IMR-90 (cell line): ENCODE data around the gene TEAD2. TPM values are rescaled to one million over a fixed set of nuclear protein-coding genes. Genes with fewer than 3 reads are reported as not detected.

Experiments
- ATAC-seq: fragments of 200-7000 bp; cut with Tn5 transposase; 2 replicates; pipeline ENCODE4 v1.9.1; 2020; ENCODE audit warnings: low read depth, mild to moderate bottlenecking, moderate library complexity
- BruUV-seq: library from RNA; stranded (reverse); fragments of 400-500 nt; replicated peaks from 2 replicates; lab custom pipeline; 2021; lab: Mats Ljungman, UMichigan
- CTCF ChIA-PET: fragments of 300-600 bp; formaldehyde crosslinking; extraction: SDS; loops from one replicate; lab custom pipeline; 2021; ENCODE audit warnings: antibody characterized with exemption; lab: Yijun Ruan, JAX
- POLR2A ChIA-PET: fragments of 300-600 bp; sonication (Branson Sonifier 250); formaldehyde crosslinking; loops from one replicate; lab custom pipeline; 2022; ENCODE audit warnings: antibody characterized with exemption; ENCODE audit not compliant: unreplicated experiment; lab: Charles Lee
- DNase-seq: peaks from one replicate; pipeline ENCODE4 v3.0.0; 2013
- H2AFZ ChIP-seq: replicated peaks from 2 replicates; pipeline ENCODE3; 2013; ENCODE audit warnings: low read length, mild to moderate bottlenecking; ENCODE audit not compliant: poor library complexity
- H2AK5ac ChIP-seq: 2 replicates; pipeline ENCODE4 v1.6.1; 2013; ENCODE audit warnings: low read depth, low read length, inconsistent platforms
- H2AK9ac ChIP-seq: replicated peaks from 2 replicates; pipeline ENCODE3; 2013; ENCODE audit warnings: mild to moderate bottlenecking, low read depth, low read length, moderate library complexity; ENCODE audit not compliant: poor library complexity
- H2BK120ac ChIP-seq: 2 replicates; pipeline ENCODE4 v1.6.1; 2013; ENCODE audit warnings: low read depth, low read length, inconsistent platforms
- H2BK15ac ChIP-seq: 3 replicates; pipeline ENCODE4 v1.6.1; 2013; ENCODE audit warnings: low read depth, low read length, inconsistent platforms
- H2BK20ac ChIP-seq: 2 replicates; pipeline ENCODE4 v1.6.1; 2013; ENCODE audit warnings: low read depth, mild to moderate bottlenecking, inconsistent platforms, low read length, moderate library complexity
- H2BK5ac ChIP-seq: 2 replicates; pipeline ENCODE4 v1.6.1; 2013; ENCODE audit warnings: mild to moderate bottlenecking, low read depth, low read length, inconsistent platforms; ENCODE audit not compliant: poor library complexity, severe bottlenecking
- H3K14ac ChIP-seq: replicated peaks from 2 replicates; pipeline ENCODE4 v1.6.1; 2013; ENCODE audit warnings: low read depth, low read length, inconsistent platforms
- H3K18ac ChIP-seq: 2 replicates; pipeline ENCODE4 v1.6.1; 2013; ENCODE audit warnings: low read depth, low read length, control low read depth
- H3K23ac ChIP-seq: 2 replicates; pipeline ENCODE4 v1.6.1; 2013; ENCODE audit warnings: low read depth, low read length, inconsistent platforms
- H3K27ac ChIP-seq: 2 replicates; pipeline ENCODE4 v1.5.1; 2013; ENCODE audit warnings: mild to moderate bottlenecking, control low read depth, low read length; ENCODE audit not compliant: insufficient read depth
- H3K27me3 ChIP-seq: 2 replicates; pipeline ENCODE4 v1.6.1; 2013; ENCODE audit warnings: low read length; ENCODE audit not compliant: control insufficient read depth, insufficient read depth
- H3K36me3 ChIP-seq: 2 replicates; pipeline ENCODE4 v1.6.1; 2013; ENCODE audit warnings: low read length, mixed read lengths; ENCODE audit not compliant: control insufficient read depth, insufficient read depth
- H3K4ac ChIP-seq: 2 replicates; pipeline ENCODE4 v1.6.1; 2013; ENCODE audit warnings: low read depth, low read length, inconsistent platforms
- H3K4me1 ChIP-seq: 2 replicates; pipeline ENCODE4 v1.6.1; 2013; ENCODE audit warnings: low read length, mixed read lengths; ENCODE audit not compliant: control insufficient read depth, insufficient read depth
- H3K4me2 ChIP-seq: 2 replicates; pipeline ENCODE4 v1.6.1; 2013; ENCODE audit warnings: low read depth, mild to moderate bottlenecking, control low read depth, low read length, moderate library complexity
- H3K4me3 ChIP-seq: 2 replicates; pipeline ENCODE4 v1.5.1; 2013; ENCODE audit warnings: low read depth, mild to moderate bottlenecking, control low read depth, low read length, moderate library complexity; ENCODE audit not compliant: insufficient read depth
- H3K56ac ChIP-seq: 2 replicates; pipeline ENCODE4 v1.6.1; 2013; ENCODE audit warnings: low read length, inconsistent platforms; ENCODE audit not compliant: insufficient read depth; ENCODE audit errors: extremely low read depth
- H3K79me1 ChIP-seq, 2 experiments: 2 replicates each; pipeline ENCODE4 v1.6.1; 2013; ENCODE audit warnings: low read length in 2 of 2, inconsistent platforms in 1 of 2, low read depth in 1 of 2
- H3K9ac ChIP-seq: 2 replicates; pipeline ENCODE4 v1.6.1; 2013; ENCODE audit warnings: low read depth, low read length, control low read depth
- H3K9me1 ChIP-seq: 2 replicates; pipeline ENCODE4 v1.6.1; 2013; ENCODE audit warnings: low read length, inconsistent platforms; ENCODE audit not compliant: insufficient read depth
- H3K9me3 ChIP-seq: 2 replicates; pipeline ENCODE4 v1.6.1; 2013; ENCODE audit warnings: low read length; ENCODE audit not compliant: control insufficient read depth, insufficient read depth
- H4K20me1 ChIP-seq: 2 replicates; pipeline ENCODE4 v1.6.1; 2013; ENCODE audit warnings: low read length, inconsistent platforms; ENCODE audit not compliant: insufficient read depth
- H4K5ac ChIP-seq: 2 replicates; pipeline ENCODE4 v1.6.1; 2013; ENCODE audit warnings: mild to moderate bottlenecking, low read depth, low read length, control low read depth
- H4K8ac ChIP-seq, 2 experiments: 2 replicates each; pipeline ENCODE4 v1.6.1; 2013; ENCODE audit warnings: low read depth in 2 of 2, low read length in 2 of 2, control low read depth in 1 of 2, inconsistent platforms in 1 of 2
- H4K91ac ChIP-seq: 2 replicates; pipeline ENCODE4 v1.6.1; 2013; ENCODE audit warnings: low read depth, low read length, inconsistent platforms; ENCODE audit not compliant: insufficient read depth
- BHLHE40 ChIP-seq: fragments of 150-350 bp; IDR thresholded peaks from 2 replicates; pipeline ENCODE4 v1.6.1; 2016; ENCODE audit warnings: mild to moderate bottlenecking, low read depth, low read length
- CTCF ChIP-seq: conservative IDR thresholded peaks from 2 replicates; pipeline ENCODE4 v1.5.1; 2012; ENCODE audit warnings: mild to moderate bottlenecking, low read depth, low read length, improper control_type of control experiment
- ELK1 ChIP-seq: fragments of 150-350 bp; IDR thresholded peaks from 2 replicates; pipeline ENCODE4 v1.6.1; 2016; ENCODE audit warnings: low read depth, mild to moderate bottlenecking, low read length, moderate library complexity, borderline replicate concordance
- MAFK ChIP-seq: IDR thresholded peaks from 2 replicates; pipeline ENCODE4 v1.6.1; 2012; ENCODE audit warnings: low read depth, low read length, improper control_type of control experiment
- MXI1 ChIP-seq: IDR thresholded peaks from 2 replicates; pipeline ENCODE4 v1.6.1; 2012; ENCODE audit warnings: low read depth, mild to moderate bottlenecking, low read length, moderate library complexity, borderline replicate concordance
- NFE2L2 ChIP-seq: fragments of 150-350 bp; IDR thresholded peaks from 2 replicates; pipeline ENCODE4 v1.6.1; 2016; ENCODE audit warnings: low read depth, mild to moderate bottlenecking, low read length
- POLR2A ChIP-seq: IDR thresholded peaks from 2 replicates; pipeline ENCODE4 v1.6.1; 2012; ENCODE audit warnings: mild to moderate bottlenecking, low read depth, low read length
- RAD21 ChIP-seq: IDR thresholded peaks from 2 replicates; pipeline ENCODE4 v1.6.1; 2012; ENCODE audit warnings: low read length, improper control_type of control experiment
- RFX5 ChIP-seq: IDR thresholded peaks from 2 replicates; pipeline ENCODE4 v1.8.0; 2012; ENCODE audit warnings: low read depth, mild to moderate bottlenecking, low read length, moderate library complexity
- SMC3 ChIP-seq: fragments of 150-350 bp; IDR thresholded peaks from 2 replicates; pipeline ENCODE4 v1.6.1; 2016; ENCODE audit warnings: low read depth, mild to moderate bottlenecking, antibody characterized with exemption, low read length, moderate library complexity
- USF2 ChIP-seq: fragments of 150-350 bp; IDR thresholded peaks from 2 replicates; pipeline ENCODE4 v1.6.1; 2017; ENCODE audit warnings: mild to moderate bottlenecking, antibody characterized with exemption, low read length, low read depth
- WGBS, 2 experiments: methylation state at CpG; one replicate each; pipeline versions ENCODE4 v1.1.5 to v1.1.7; 2013; ENCODE audit warnings: missing lambda C conversion rate in 2 of 2; ENCODE audit not compliant: insufficient read length in 1 of 2; ENCODE audit errors: extremely low coverage in 2 of 2; 5-methylcytosine and 5-hydroxymethylcytosine counted together
- dilution Hi-C: fragments of 300-500 bp; cut with HindIII; formaldehyde crosslinking; loops from one replicate; pipeline ENCODE4 v1.14.3; 2018; ENCODE audit warnings: low sequenced_read_pairs; ENCODE audit not compliant: unreplicated experiment
- in situ Hi-C: fragments of 300-500 bp; cut with MboI; formaldehyde crosslinking; loops from 3 replicates; pipeline ENCODE4 v1.14.3; 2019; ENCODE audit warnings: low sequenced_read_pairs, inconsistent platforms, mixed read lengths
- intact Hi-C: fragments of 100-400 bp; cut with micrococcal nuclease; formaldehyde crosslinking; loops from 2 replicates; pipeline ENCODE4 v1.10.0; 2022
- polyA plus RNA-seq, 3 experiments: library from polyadenylated mRNA; depleted of rRNA; stranded (reverse); fragments of >200 nt; gene quantifications; 2 replicates each; pipeline ENCODE4 v1.2.3, GENCODE V29; 2012; ENCODE audit warnings: low replicate concordance in 1 of 3
- total RNA-seq: library from RNA; depleted of rRNA; stranded (reverse); fragments of >200 nt; gene quantifications from 2 replicates; pipeline ENCODE4 v1.2.3, GENCODE V29; 2012

TEAD2 gene
- total and polyA plus RNA-seq, 2 of the 4 experiments (the other 2 are of a cell fraction), result 30.8 to 33.6 TPM

- in situ Hi-C loops, result no loop called here
- WGBS, 2 experiments, result no CpG with 5 or more reads among the region's 1 CpG
- POLR2A ChIA-PET, result no interaction called here
These were observed 47.1 kb downstream of the TEAD2 start for GRCh38 chr19:49315111-49315510.

More at GRCh38 chr19:49315111-49315510, 47.1 kb downstream of the TEAD2 start:
- TF ChIP-seq USF2, result no peak
- TF ChIP-seq MAFK, result no peak
- TF ChIP-seq MXI1, result no peak
- TF ChIP-seq POLR2A, result no peak
- TF ChIP-seq ELK1, result no peak
- no peak for TF ChIP-seq NFE2L2
- TF ChIP-seq RFX5, result no peak
- no peak for TF ChIP-seq RAD21
- TF ChIP-seq SMC3, result no peak
- TF ChIP-seq BHLHE40, result no peak
- no peak for TF ChIP-seq CTCF
- no peak overlapping the region for H2AFZ ChIP-seq
- H4K20me1 ChIP-seq, result no peaks in the 10 kb centered on the region
- intact Hi-C loops (no loop called here), dilution Hi-C loops (no loop called here)
- no peak overlapping the region for H3K18ac ChIP-seq
- no peaks in the 10 kb centered on the region for H3K27me3 ChIP-seq
- H3K4me2 ChIP-seq, result no peak overlapping the region
- H4K91ac ChIP-seq, result no peak overlapping the region
- H2AK9ac ChIP-seq, result no peak overlapping the region
- ATAC-seq (no peak), DNase-seq (no peak)
- H3K27ac ChIP-seq, result no peak overlapping the region
- no TSS peak for BruUV-seq
- H3K79me1 ChIP-seq, result no peaks in the 10 kb centered on the region
- no peak overlapping the region for H3K23ac ChIP-seq
- no peak overlapping the region for H2BK20ac ChIP-seq
- H4K8ac ChIP-seq, result no peak overlapping the region
- no peak overlapping the region for H3K4ac ChIP-seq
- no peak overlapping the region for H4K5ac ChIP-seq
- H3K4me1 ChIP-seq, result no peaks in the 10 kb centered on the region
- H2BK120ac ChIP-seq, result no peak overlapping the region
- CTCF ChIA-PET, result interaction anchor here (1.3 kb wide), 1 partner anchor 13 kb away, joined by 4 read pairs; no protein-coding TSS in a partner anchor
- no peak overlapping the region for H3K4me3 ChIP-seq
- no peaks in the 10 kb centered on the region for H3K9me1 ChIP-seq
- H2AK5ac ChIP-seq, result no peak overlapping the region
- no peak overlapping the region for H2BK15ac ChIP-seq
- no peak overlapping the region for H2BK5ac ChIP-seq
- H3K56ac ChIP-seq, result no peak overlapping the region
- peaks cover 5% of the 10 kb centered on the region for H3K9me3 ChIP-seq
- H3K14ac ChIP-seq, result no peak overlapping the region
- H3K36me3 ChIP-seq, result peaks cover 13% of the 10 kb centered on the region
- H3K9ac ChIP-seq, result no peak overlapping the region
